Endothelial cell of umbilical vein (primary cell): ENCODE data around the gene TMEM108. TPM values are rescaled to one million over a fixed set of nuclear protein-coding genes. Genes with fewer than 3 reads are reported as not detected.

Experiments used
- BruUV-seq: library from RNA; stranded (reverse); fragments of 400-500 nt; replicated peaks from 2 replicates; lab custom pipeline; 2021; lab: Mats Ljungman, UMichigan
- CTCF ChIA-PET: fragments of 300-600, 350-600 bp; sonication (Branson Sonifier 250); formaldehyde crosslinking; loops from one replicate; lab custom pipeline; 2021; ENCODE audit warnings: antibody characterized with exemption, inconsistent platforms; lab: Charles Lee
- POLR2A ChIA-PET: fragments of 300-600, 350-600 bp; sonication (Branson Sonifier 250); formaldehyde crosslinking; loops from one replicate; lab custom pipeline; 2021; ENCODE audit warnings: antibody characterized with exemption, inconsistent platforms; lab: Charles Lee
- DNase-seq: peaks from one replicate; pipeline ENCODE4 v3.0.0-alpha.2; 2011; ENCODE audit warnings: low read depth, low spot score
- FAIRE-seq: peaks from 2 replicates; lab custom pipeline; 2011; peaks lifted over from hg19 to GRCh38; lab: Jason Lieb, UNC
- H2AFZ ChIP-seq: 2 replicates; pipeline ENCODE4 v1.6.0; 2012; ENCODE audit warnings: low read depth, low read length, control low read depth, inconsistent platforms
- H3K27ac ChIP-seq: 2 replicates; pipeline ENCODE4 v1.5.1; 2011; ENCODE audit warnings: low read depth, mild to moderate bottlenecking, control low read depth, low read length, moderate library complexity; ENCODE audit not compliant: insufficient read depth
- H3K27me3 ChIP-seq, 2 experiments: 2 replicates each; pipeline versions ENCODE4 v1.6.0 to v1.6.1; 2011; ENCODE audit warnings: low read length in 2 of 2, mixed read lengths in 1 of 2; ENCODE audit not compliant: control insufficient read depth in 2 of 2, insufficient read depth in 2 of 2
- H3K36me3 ChIP-seq, 2 experiments: 2 replicates in 1 of 2; 3 replicates in 1 of 2; pipeline ENCODE4 v1.5.1; 2011; ENCODE audit warnings: low read length in 2 of 2, mild to moderate bottlenecking in 1 of 2, moderate library complexity in 1 of 2; ENCODE audit not compliant: control insufficient read depth in 2 of 2, insufficient read depth in 2 of 2; ENCODE audit errors: extremely low read depth in 1 of 2
- H3K4me1 ChIP-seq: 3 replicates; pipeline ENCODE4 v1.5.1; 2011; ENCODE audit warnings: mild to moderate bottlenecking, low read length; ENCODE audit not compliant: control insufficient read depth, insufficient read depth; ENCODE audit errors: extremely low read depth
- H3K4me2 ChIP-seq: 2 replicates; pipeline ENCODE4 v1.6.1; 2011; ENCODE audit warnings: low read length, control low read depth, mixed read lengths; ENCODE audit not compliant: insufficient read depth
- H3K4me3 ChIP-seq, 3 experiments: fragments of 200-600 bp in 1 of 3; sonication (generic), shearing (Covaris generic) in 1 of 3; replicated peaks in 1 of 3; 2 replicates each; pipeline ENCODE4 v1.5.1; 2011 to 2016; ENCODE audit warnings: control low read depth in 3 of 3, low read length in 3 of 3, mild to moderate bottlenecking in 2 of 3, inconsistent platforms in 1 of 3, low read depth in 1 of 3, moderate library complexity in 1 of 3; ENCODE audit not compliant: insufficient read depth in 1 of 3
- H3K79me2 ChIP-seq: 2 replicates; pipeline ENCODE4 v1.6.0; 2012; ENCODE audit warnings: low read length, inconsistent platforms; ENCODE audit not compliant: control insufficient read depth, insufficient read depth
- H3K9ac ChIP-seq: replicated peaks from 2 replicates; pipeline ENCODE3; 2011; ENCODE audit warnings: low read length, control low read depth; ENCODE audit not compliant: insufficient read depth; ENCODE audit errors: extremely low read depth
- H3K9me1 ChIP-seq: replicated peaks from 3 replicates; pipeline ENCODE4 v1.6.0; 2011; ENCODE audit warnings: mild to moderate bottlenecking, low read length; ENCODE audit not compliant: control insufficient read depth, insufficient read depth; ENCODE audit errors: extremely low read depth
- H3K9me3 ChIP-seq: replicated peaks from 2 replicates; pipeline ENCODE4 v1.5.1; 2012; ENCODE audit warnings: low read length, inconsistent platforms; ENCODE audit not compliant: control insufficient read depth, insufficient read depth
- H4K20me1 ChIP-seq: replicated peaks from 2 replicates; pipeline ENCODE3; 2011; ENCODE audit warnings: mild to moderate bottlenecking, low read length; ENCODE audit not compliant: control insufficient read depth, insufficient read depth; ENCODE audit errors: extremely low read depth
- EZH2 ChIP-seq: IDR thresholded peaks from 2 replicates; pipeline ENCODE4 v1.6.1; 2012; ENCODE audit warnings: borderline replicate concordance, low read depth, mild to moderate bottlenecking, moderate library complexity, low read length, inconsistent platforms; ENCODE audit not compliant: severe bottlenecking
- FOS ChIP-seq: IDR thresholded peaks from 2 replicates; pipeline ENCODE4 v1.6.1; 2011; ENCODE audit warnings: mild to moderate bottlenecking, low read length, moderate library complexity, borderline replicate concordance; ENCODE audit not compliant: insufficient read depth
- GATA2 ChIP-seq: IDR thresholded peaks from 2 replicates; pipeline ENCODE4 v1.7.0; 2011; ENCODE audit warnings: low read depth, mild to moderate bottlenecking, moderate library complexity, mixed read lengths, low read length; ENCODE audit not compliant: insufficient read length, insufficient read depth
- JUN ChIP-seq: IDR thresholded peaks from 2 replicates; pipeline ENCODE4 v1.6.1; 2011; ENCODE audit warnings: borderline replicate concordance, low read depth; ENCODE audit not compliant: insufficient read length, insufficient read depth
- MAX ChIP-seq: IDR thresholded peaks from 2 replicates; pipeline ENCODE4 v1.6.1; 2011; ENCODE audit not compliant: insufficient read depth, insufficient read length
- MYC ChIP-seq: IDR thresholded peaks from one replicate; pipeline ENCODE4 v1.6.1; 2011; ENCODE audit warnings: mild to moderate bottlenecking, low read depth, low read length
- POLR2A ChIP-seq: IDR thresholded peaks from 2 replicates; pipeline ENCODE4 v1.6.1; 2012; ENCODE audit warnings: low read depth, mild to moderate bottlenecking, control low read depth, low read length
- POLR2AphosphoS5 ChIP-seq: IDR thresholded peaks from 2 replicates; pipeline ENCODE4 v1.6.1; 2012; ENCODE audit warnings: low read depth, mild to moderate bottlenecking, control low read depth, low read length, moderate library complexity; ENCODE audit not compliant: insufficient read depth
- dilution Hi-C: fragments of 300-500 bp; cut with MboI; formaldehyde crosslinking; loops from one replicate; pipeline ENCODE4 v1.15.0; 2019; ENCODE audit warnings: low sequenced_read_pairs; ENCODE audit not compliant: extremely low pct_ligation_motif_present
- intact Hi-C: fragments of 100-400 bp; cut with micrococcal nuclease; formaldehyde crosslinking; loops from one replicate; pipeline ENCODE4 v1.10.0; 2022
- polyA plus RNA-seq, 4 experiments: library from polyadenylated mRNA; depleted of rRNA in 3 of 4; stranded (reverse) in 3 of 4; unstranded in 1 of 4; fragments of >200 nt; gene quantifications; 2 replicates each; pipeline versions ENCODE4 v1.2.1 to v1.2.3, GENCODE V29; 2011 to 2012; ENCODE audit warnings: missing spikeins in 1 of 4
- total RNA-seq: library from RNA; stranded (reverse); gene quantifications from 2 replicates; pipeline ENCODE4 v1.2.3, GENCODE V29; 2021
- TF ChIP-seq, protein P1 (sequence below), 2 donors: IDR thresholded peaks; 1 replicate in 1 of 2; 2 replicates in 1 of 2; pipeline ENCODE4 v1.5.1; 2011; ENCODE audit warnings: low read length in 2 of 2, mild to moderate bottlenecking in 2 of 2, moderate library complexity in 2 of 2, control low read depth in 1 of 2, inconsistent platforms in 1 of 2, low read depth in 1 of 2; ENCODE audit not compliant: insufficient read depth in 1 of 2; ENCODE audit errors: extremely low read depth in 1 of 2

The TMEM108 gene
- total and polyA plus RNA-seq, 2 donors (not counting 3 experiments of a cell fraction or from before 2014, with no cell fraction given) = 0.40 to 1.1 TPM

DNA sequence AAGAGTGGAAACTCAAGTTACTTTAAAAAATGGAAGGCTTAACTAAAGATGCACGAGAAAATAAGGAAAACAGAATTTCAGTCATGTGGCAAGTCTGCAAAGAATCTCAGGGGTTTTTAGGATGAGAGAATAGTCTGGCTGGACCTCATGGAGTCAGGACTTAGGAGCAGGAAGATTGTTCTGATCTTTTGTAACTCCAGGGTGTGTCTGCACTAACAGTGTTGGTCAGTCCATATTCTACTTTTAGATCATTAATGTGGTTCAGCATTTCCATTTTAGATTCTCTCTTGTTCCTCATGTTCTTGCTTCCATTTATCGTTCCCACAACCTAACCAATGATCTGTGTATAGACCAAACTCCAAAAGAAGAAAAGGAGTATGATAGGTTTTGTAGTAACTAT, 15.3 kb downstream of the TMEM108 start:
- no TSS peak for BruUV-seq
- ChIA-PET POLR2A (no interaction called here), CTCF (no interaction called here)
- Histone ChIP-seq H3K27ac (no peak overlapping the region), H3K9me1 (no peaks in the 10 kb centered on the region), H3K4me3 (no peak overlapping the region), H3K36me3 (no peaks in the 10 kb centered on the region), H3K9me3 (no peaks in the 10 kb centered on the region), H3K4me1 (no peaks in the 10 kb centered on the region), H3K27me3 (peaks cover 0 to 1% of the 10 kb centered on the region in 2 experiments), H3K4me2 (no peak overlapping the region), H2AFZ (no peak overlapping the region), H4K20me1 (no peaks in the 10 kb centered on the region), H3K9ac (no peak overlapping the region), H3K79me2 (no peaks in the 10 kb centered on the region)
- dilution Hi-C loops (no loop called here), intact Hi-C loops (no loop called here)
- DNase-seq (no peak), FAIRE-seq (no peak)
- TF ChIP-seq GATA2 (no peak), FOS (no peak), POLR2A (no peak), POLR2AphosphoS5 (no peak), MYC (no peak), JUN (no peak), MAX (no peak), EZH2 (no peak)
- TF ChIP-seq, protein P1, sequence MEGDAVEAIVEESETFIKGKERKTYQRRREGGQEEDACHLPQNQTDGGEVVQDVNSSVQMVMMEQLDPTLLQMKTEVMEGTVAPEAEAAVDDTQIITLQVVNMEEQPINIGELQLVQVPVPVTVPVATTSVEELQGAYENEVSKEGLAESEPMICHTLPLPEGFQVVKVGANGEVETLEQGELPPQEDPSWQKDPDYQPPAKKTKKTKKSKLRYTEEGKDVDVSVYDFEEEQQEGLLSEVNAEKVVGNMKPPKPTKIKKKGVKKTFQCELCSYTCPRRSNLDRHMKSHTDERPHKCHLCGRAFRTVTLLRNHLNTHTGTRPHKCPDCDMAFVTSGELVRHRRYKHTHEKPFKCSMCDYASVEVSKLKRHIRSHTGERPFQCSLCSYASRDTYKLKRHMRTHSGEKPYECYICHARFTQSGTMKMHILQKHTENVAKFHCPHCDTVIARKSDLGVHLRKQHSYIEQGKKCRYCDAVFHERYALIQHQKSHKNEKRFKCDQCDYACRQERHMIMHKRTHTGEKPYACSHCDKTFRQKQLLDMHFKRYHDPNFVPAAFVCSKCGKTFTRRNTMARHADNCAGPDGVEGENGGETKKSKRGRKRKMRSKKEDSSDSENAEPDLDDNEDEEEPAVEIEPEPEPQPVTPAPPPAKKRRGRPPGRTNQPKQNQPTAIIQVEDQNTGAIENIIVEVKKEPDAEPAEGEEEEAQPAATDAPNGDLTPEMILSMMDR (IDR thresholded peaks at IDR 0.05; ENCODE audit: extremely low read depth in 1 of 2, insufficient read depth in 1 of 2, low read depth in 1 of 2, low read length in 2 of 2) = no peak
